Right atrium auricular region (tissue), 2 donors: ENCODE results near the gene GRK5. TPM values are rescaled to one million over a fixed set of nuclear protein-coding genes. Genes with fewer than 3 reads are reported as not detected.

Experiments used
- DNase-seq: peaks from one replicate; pipeline ENCODE4 v3.0.0-alpha.2; 2019; ENCODE audit warnings: low spot score
- H3K27ac ChIP-seq, 2 donors: fragments of 200-600 bp; sonication (generic); 1 replicate in 1 of 2; 2 replicates in 1 of 2; pipeline ENCODE4 v1.5.1; 2016 to 2019
- H3K27me3 ChIP-seq, 2 donors: fragments of 200-600 bp; sonication (generic); one replicate each; pipeline versions ENCODE4 v1.5.1 to v1.6.0; 2017 to 2019
- H3K36me3 ChIP-seq: fragments of 200-600 bp; sonication (generic); one replicate; pipeline ENCODE4 v1.5.1; 2016
- H3K4me1 ChIP-seq, 2 donors: fragments of 200-600 bp; sonication (generic); one replicate each; pipeline versions ENCODE4 v1.5.1 to v1.6.0; 2017 to 2019
- H3K4me3 ChIP-seq, 2 donors: fragments of 200-600 bp; sonication (generic); 1 replicate in 1 of 2; 2 replicates in 1 of 2; pipeline ENCODE4 v1.5.1; 2017 to 2019; ENCODE audit warnings: mild to moderate bottlenecking in 1 of 2, moderate library complexity in 1 of 2
- H3K9me3 ChIP-seq, 2 donors: fragments of 200-600 bp; sonication (generic); one replicate each; pipeline ENCODE4 v1.5.1; 2019
- CTCF ChIP-seq, 2 donors: fragments of 200-600 bp; sonication (generic); IDR thresholded peaks; one replicate each; pipeline ENCODE4 v1.5.1; 2019; ENCODE audit warnings: antibody characterized with exemption in 2 of 2
- total RNA-seq, 2 donors: library from RNA; depleted of rRNA; stranded (reverse); fragments of >200 nt; gene quantifications; one replicate each; pipeline ENCODE4 v1.1.0, GENCODE V29; 2016

Gene GRK5
- total RNA-seq, 2 donors from 2014 or later: 19.2 to 53.8 TPM

GRCh38 chr10:119441921-119442757, 234.8 kb downstream of the GRK5 start:
- H3K4me3 ChIP-seq: no peak overlapping the region
- peaks cover 17% of the 10 kb centered on the region for H3K36me3 ChIP-seq
- DNase-seq: no peak

GRCh38 chr10:119442758-119443060, 235.3 kb downstream of the GRK5 start:
- no peaks in the 10 kb centered on the region for H3K27me3 ChIP-seq
- H3K27ac ChIP-seq: peak overlapping the region in 1 of 2 donors; percentile 81
- TF ChIP-seq CTCF (IDR thresholded peaks at IDR 0.05): no peak
- H3K36me3 ChIP-seq: peaks cover 16% of the 10 kb centered on the region
- H3K4me3 ChIP-seq: no peak overlapping the region
- peaks cover 0 to 35% of the 10 kb centered on the region in 2 donors for H3K4me1 ChIP-seq
- H3K9me3 ChIP-seq: no peaks in the 10 kb centered on the region
- DNase-seq: no peak

More at GRCh38 chr10:119441921-119442757, 234.8 kb downstream of the GRK5 start:
- Histone ChIP-seq H3K27ac (peak overlapping the region; percentile 81 to 83), H3K9me3 (no peaks in the 10 kb centered on the region), H3K27me3 (no peaks in the 10 kb centered on the region), H3K4me1 (peaks cover 0 to 35% of the 10 kb centered on the region in 2 donors)
- no peak for TF ChIP-seq CTCF (IDR thresholded peaks at IDR 0.05)

GRCh38 chr10:119443441-119443840, 236.1 kb downstream of the GRK5 start:
- TF ChIP-seq CTCF (IDR thresholded peaks at IDR 0.05): no peak
- H3K4me1 ChIP-seq: peaks cover 0 to 35% of the 10 kb centered on the region in 2 donors
- DNase-seq: no peak
- H3K27ac ChIP-seq: peak overlapping the region in 1 of 2 donors; percentile 18
- no peak overlapping the region for H3K4me3 ChIP-seq
- H3K9me3 ChIP-seq: no peaks in the 10 kb centered on the region
- peaks cover 17% of the 10 kb centered on the region for H3K36me3 ChIP-seq
- no peaks in the 10 kb centered on the region for H3K27me3 ChIP-seq

DNA sequence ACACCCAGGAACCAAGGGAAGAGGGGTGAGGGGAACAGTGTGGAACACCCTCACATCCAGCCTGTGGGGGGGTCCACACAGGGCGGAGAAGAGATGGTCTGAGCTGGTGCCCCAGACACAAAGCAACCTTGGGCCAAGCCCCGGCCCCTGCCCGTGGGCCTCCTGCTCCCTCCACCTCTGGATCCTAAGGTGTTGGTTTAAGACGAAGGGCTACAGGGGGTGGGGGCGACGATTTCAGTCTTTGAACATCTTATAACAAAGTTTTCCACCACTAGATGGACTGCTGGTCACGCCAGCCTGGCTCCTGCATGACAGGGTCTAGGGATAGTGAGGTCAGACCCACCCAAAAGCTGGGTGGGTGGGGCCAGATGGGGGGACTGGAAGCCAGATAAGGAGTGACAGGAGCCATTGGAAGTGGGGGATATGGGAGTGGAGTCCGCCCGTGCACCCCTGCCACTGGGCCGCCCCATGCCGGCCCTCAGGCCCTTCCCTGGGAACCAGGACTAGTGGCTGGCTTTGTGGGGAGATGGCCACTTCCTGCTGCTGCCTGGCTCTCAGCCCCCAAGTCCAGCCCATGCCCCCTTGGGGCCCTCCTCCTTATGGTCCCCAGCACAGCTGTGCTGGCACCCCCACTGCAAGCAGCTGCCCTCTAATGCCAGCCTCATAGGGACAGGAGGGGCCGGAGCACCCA, 236.7 kb downstream of the GRK5 start:
- no peak for TF ChIP-seq CTCF (IDR thresholded peaks at IDR 0.05)
- Histone ChIP-seq H3K27ac (peak overlapping the region in 1 of 2 donors; percentile 18), H3K9me3 (no peaks in the 10 kb centered on the region), H3K27me3 (no peaks in the 10 kb centered on the region), H3K4me1 (peaks cover 0 to 35% of the 10 kb centered on the region in 2 donors), H3K4me3 (no peak overlapping the region), H3K36me3 (peaks cover 22% of the 10 kb centered on the region)
- no peak for DNase-seq

- Histone ChIP-seq H3K27me3 (no peaks in the 10 kb centered on the region), H3K27ac (peak overlapping the region in 1 of 2 donors; percentile 18), H3K4me3 (no peak overlapping the region), H3K36me3 (peaks cover 22% of the 10 kb centered on the region), H3K9me3 (no peaks in the 10 kb centered on the region), H3K4me1 (peaks cover 0 to 33% of the 10 kb centered on the region in 2 donors)
- TF ChIP-seq CTCF (IDR thresholded peaks at IDR 0.05): no peak
- DNase-seq: no peak
These were observed 237.5 kb downstream of the GRK5 start for GRCh38 chr10:119444866-119445265.
